KOPT-K1 (cell line): ENCODE results near the gene PRKCA.
"Not testable (repeated sequence)": the region's sequence is repeated elsewhere in the genome, so short reads cannot be mapped to it uniquely, and the experiment has no call there.

Experiments
- H3K27ac ChIP-seq: fragments of 200-600 bp; sonication (generic); 2 replicates; pipeline ENCODE4 v1.5.1; 2016; ENCODE audit warnings: antibody characterized with exemption, mild to moderate bottlenecking, low read depth, low read length; ENCODE audit not compliant: poor library complexity, severe bottlenecking
- H3K36me3 ChIP-seq: fragments of 200-600 bp; sonication (generic); 2 replicates; pipeline ENCODE4 v1.5.1; 2017; ENCODE audit warnings: antibody characterized with exemption, mild to moderate bottlenecking, low read length, moderate library complexity; ENCODE audit not compliant: insufficient read depth
- H3K9me3 ChIP-seq: fragments of 200-600 bp; sonication (generic); 2 replicates; pipeline ENCODE4 v1.5.1; 2017; ENCODE audit warnings: antibody characterized with exemption, low read length, mild to moderate bottlenecking; ENCODE audit not compliant: insufficient read depth, poor library complexity, severe bottlenecking

Gene PRKCA

GRCh38 chr17:66480243-66480642, 177.8 kb downstream of the PRKCA start:
- H3K9me3 ChIP-seq, result no peaks in the 10 kb centered on the region
- no peaks in the 10 kb centered on the region; the same call in 1 of the 2 replicates for H3K36me3 ChIP-seq
- no peak overlapping the region for H3K27ac ChIP-seq

GRCh38 chr17:66480802-66481201, 178.4 kb downstream of the PRKCA start:
- Histone ChIP-seq H3K27ac (no peak overlapping the region), H3K9me3 (no peaks in the 10 kb centered on the region), H3K36me3 (no peaks in the 10 kb centered on the region; the same call in 1 of the 2 replicates)

- H3K9me3 ChIP-seq, result no peaks in the 10 kb centered on the region
- H3K27ac ChIP-seq, result no peak overlapping the region
- no peaks in the 10 kb centered on the region; the same call in 1 of the 2 replicates for H3K36me3 ChIP-seq
Measured at GRCh38 chr17:66481271-66481670, 178.9 kb downstream of the PRKCA start.

GRCh38 chr17:66483906-66484305, 181.5 kb downstream of the PRKCA start:
- Histone ChIP-seq H3K27ac (no peak overlapping the region), H3K9me3 (no peaks in the 10 kb centered on the region), H3K36me3 (no peaks in the 10 kb centered on the region; the same call in 1 of the 2 replicates)

- Histone ChIP-seq H3K9me3 (no peaks in the 10 kb centered on the region), H3K36me3 (no peaks in the 10 kb centered on the region; the same call in 1 of the 2 replicates), H3K27ac (no peak overlapping the region)
Measured at GRCh38 chr17:66485309-66485947, 183.0 kb downstream of the PRKCA start.

- Histone ChIP-seq H3K27ac (no peak overlapping the region), H3K36me3 (no peaks in the 10 kb centered on the region), H3K9me3 (no peaks in the 10 kb centered on the region)
Measured at GRCh38 chr17:66487121-66487520, 184.7 kb downstream of the PRKCA start.

- H3K27ac ChIP-seq, result no peak overlapping the region
- no peaks in the 10 kb centered on the region for H3K9me3 ChIP-seq
- 0 out of 2 replicates have a peak, but pooled peaks cover 3% of the 10 kb centered on the region for H3K36me3 ChIP-seq
Measured at GRCh38 chr17:66487981-66488468, 185.6 kb downstream of the PRKCA start.

GRCh38 chr17:66488864-66489263, 186.5 kb downstream of the PRKCA start:
- Histone ChIP-seq H3K9me3 (no peaks in the 10 kb centered on the region), H3K36me3 (0 out of 2 replicates have a peak, but pooled peaks cover 3% of the 10 kb centered on the region), H3K27ac (no peak overlapping the region)

- H3K9me3 ChIP-seq, H3K36me3 ChIP-seq, H3K27ac ChIP-seq: not testable (repeated sequence)
Measured at GRCh38 chr17:66489576-66489975, 187.2 kb downstream of the PRKCA start.

- H3K36me3 ChIP-seq, result peaks cover 9% of the 10 kb centered on the region; the same call in 1 of the 2 replicates
- H3K27ac ChIP-seq, result peak overlapping the region; percentile 35
- H3K9me3 ChIP-seq, result no peaks in the 10 kb centered on the region
Measured at GRCh38 chr17:66491213-66491612, 188.8 kb downstream of the PRKCA start.

- peaks cover 13% of the 10 kb centered on the region for H3K36me3 ChIP-seq
- H3K27ac ChIP-seq, result peak overlapping the region; percentile 35
- H3K9me3 ChIP-seq, result no peaks in the 10 kb centered on the region
Measured at GRCh38 chr17:66491665-66492064, 189.3 kb downstream of the PRKCA start.

GRCh38 chr17:66492080-66492479, 189.7 kb downstream of the PRKCA start:
- peak overlapping the region; percentile 35 for H3K27ac ChIP-seq

GRCh38 chr17:66492561-66493005, 190.2 kb downstream of the PRKCA start:
- Histone ChIP-seq H3K27ac (peak overlapping the region; percentile 11), H3K9me3 (no peaks in the 10 kb centered on the region), H3K36me3 (peaks cover 22% of the 10 kb centered on the region)

More at GRCh38 chr17:66492080-66492479, 189.7 kb downstream of the PRKCA start:
- Histone ChIP-seq H3K36me3 (peaks cover 17% of the 10 kb centered on the region), H3K9me3 (no peaks in the 10 kb centered on the region)

- Histone ChIP-seq H3K9me3 (no peaks in the 10 kb centered on the region), H3K36me3 (peaks cover 31% of the 10 kb centered on the region), H3K27ac (peak overlapping the region; percentile 47)
Measured at GRCh38 chr17:66493283-66494019, 191.0 kb downstream of the PRKCA start.

- Histone ChIP-seq H3K9me3 (no peaks in the 10 kb centered on the region), H3K27ac (peak overlapping the region; percentile 47), H3K36me3 (peaks cover 34% of the 10 kb centered on the region)
Measured at GRCh38 chr17:66494023-66494803, 191.8 kb downstream of the PRKCA start.
